ENCODE data around the gene PLCB4. TPM values are rescaled to one million over a fixed set of nuclear protein-coding genes. Genes with fewer than 3 reads are reported as not detected.

The PLCB4 gene
- total RNA-seq, 1 experiment from 2014 or later, result 10.1 TPM

GRCh38 chr20:9424551-9424950, 355.7 kb downstream of the PLCB4 start:
- H4K5ac ChIP-seq (ENCODE audit: insufficient read length, low read depth, low read length), result no peak overlapping the region
- Mint-ChIP-seq H3K4me1 (no peaks in the 10 kb centered on the region), H3K9me3 (no peaks in the 10 kb centered on the region; a peak in 1 of 5 replicates), H3K27me3 (ENCODE audit: low read depth) (no peaks in the 10 kb centered on the region), H3K27ac (no peak overlapping the region), H3K36me3 (ENCODE audit: insufficient read depth in 1 of 3, low read depth in 3 of 3) (peaks cover 0 to 6% (median 4%) of the 10 kb centered on the region in 3 experiments; a peak in 2 of 7 replicates), H3K4me3 (no peak overlapping the region)
- H2BK15ac ChIP-seq (ENCODE audit: low read depth, low read length), result no peak overlapping the region
- no peaks in the 10 kb centered on the region for H3K9me3 ChIP-seq (ENCODE audit: control insufficient read depth, low read depth, low read length)
- H3K79me1 ChIP-seq (ENCODE audit: insufficient read depth, low read depth, low read length, poor library complexity, severe bottlenecking), result no peaks in the 10 kb centered on the region
- H3K18ac ChIP-seq (ENCODE audit: insufficient read length, low read depth, low read length), result no peak overlapping the region
- H3K79me2 ChIP-seq (ENCODE audit: insufficient read depth, low read length), result no peaks in the 10 kb centered on the region
- no peak overlapping the region for H3T11ph ChIP-seq (ENCODE audit: low read length)
- H3K23me2 ChIP-seq (ENCODE audit: insufficient read length, low read depth, low read length, poor library complexity, severe bottlenecking), result no peaks in the 10 kb centered on the region
- H2AK5ac ChIP-seq (ENCODE audit: insufficient read length, low read length), result no peak overlapping the region
- no peak overlapping the region for H2AFZ ChIP-seq (ENCODE audit: low read length)
- no peak overlapping the region for H3K27ac ChIP-seq (ENCODE audit: insufficient read length, low read depth, low read length)
- no peak overlapping the region for H4K8ac ChIP-seq (replicated peaks; ENCODE audit: insufficient read length, low read depth, low read length)
- H2BK120ac ChIP-seq (ENCODE audit: low read depth, low read length, poor library complexity, severe bottlenecking), result no peak overlapping the region
- no peak overlapping the region for H2BK20ac ChIP-seq (ENCODE audit: low read depth, low read length, poor library complexity, severe bottlenecking)
- no peaks in the 10 kb centered on the region for H3K27me3 ChIP-seq (ENCODE audit: insufficient read depth, low read length)
- no peaks in the 10 kb centered on the region for H3K4me1 ChIP-seq (ENCODE audit: insufficient read depth, low read length)
- H2BK5ac ChIP-seq (ENCODE audit: insufficient read length, low read length), result no peak overlapping the region
- no peak for TF ChIP-seq CTCF (conservative IDR thresholded peaks at IDR 0.05)
- H3K4ac ChIP-seq (ENCODE audit: low read depth, low read length), result no peak overlapping the region
- no CpG with 5 or more reads among the region's 3 CpGs for WGBS (ENCODE audit: extremely low coverage, insufficient read length, low lambda C conversion rate)
- H3K14ac ChIP-seq (ENCODE audit: insufficient read depth, low read length), result no peak overlapping the region
- H4K20me1 ChIP-seq (ENCODE audit: control insufficient read depth, insufficient read depth, insufficient read length), result no peaks in the 10 kb centered on the region
- H3K4me2 ChIP-seq (ENCODE audit: insufficient read depth, insufficient read length, low read length), result no peak overlapping the region
- H4K91ac ChIP-seq (ENCODE audit: insufficient read length, low read depth, low read length), result no peak overlapping the region
- no peak for DNase-seq
- H3K23ac ChIP-seq (ENCODE audit: insufficient read length, low read depth, low read length), result no peak overlapping the region
- no peak overlapping the region for H3K56ac ChIP-seq (ENCODE audit: insufficient read length, low read depth, low read length)
- no peak overlapping the region for H2BK12ac ChIP-seq (ENCODE audit: insufficient read length, low read depth, low read length)
- H3K9ac ChIP-seq (ENCODE audit: extremely low read depth, insufficient read length, low read length), result no peak overlapping the region
